ENCODE data around the gene NBPF3.
"Not testable (repeated sequence)": the region's sequence is repeated elsewhere in the genome, so short reads cannot be mapped to it uniquely, and the experiment has no call there.

Gene NBPF3, protein sequence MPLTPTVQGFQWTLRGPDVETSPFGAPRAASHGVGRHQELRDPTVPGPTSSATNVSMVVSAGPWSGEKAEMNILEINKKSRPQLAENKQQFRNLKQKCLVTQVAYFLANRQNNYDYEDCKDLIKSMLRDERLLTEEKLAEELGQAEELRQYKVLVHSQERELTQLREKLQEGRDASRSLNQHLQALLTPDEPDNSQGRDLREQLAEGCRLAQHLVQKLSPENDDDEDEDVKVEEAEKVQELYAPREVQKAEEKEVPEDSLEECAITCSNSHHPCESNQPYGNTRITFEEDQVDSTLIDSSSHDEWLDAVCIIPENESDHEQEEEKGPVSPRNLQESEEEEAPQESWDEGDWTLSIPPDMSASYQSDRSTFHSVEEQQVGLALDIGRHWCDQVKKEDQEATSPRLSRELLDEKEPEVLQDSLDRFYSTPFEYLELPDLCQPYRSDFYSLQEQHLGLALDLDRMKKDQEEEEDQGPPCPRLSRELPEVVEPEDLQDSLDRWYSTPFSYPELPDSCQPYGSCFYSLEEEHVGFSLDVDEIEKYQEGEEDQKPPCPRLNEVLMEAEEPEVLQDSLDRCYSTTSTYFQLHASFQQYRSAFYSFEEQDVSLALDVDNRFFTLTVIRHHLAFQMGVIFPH

DNA sequence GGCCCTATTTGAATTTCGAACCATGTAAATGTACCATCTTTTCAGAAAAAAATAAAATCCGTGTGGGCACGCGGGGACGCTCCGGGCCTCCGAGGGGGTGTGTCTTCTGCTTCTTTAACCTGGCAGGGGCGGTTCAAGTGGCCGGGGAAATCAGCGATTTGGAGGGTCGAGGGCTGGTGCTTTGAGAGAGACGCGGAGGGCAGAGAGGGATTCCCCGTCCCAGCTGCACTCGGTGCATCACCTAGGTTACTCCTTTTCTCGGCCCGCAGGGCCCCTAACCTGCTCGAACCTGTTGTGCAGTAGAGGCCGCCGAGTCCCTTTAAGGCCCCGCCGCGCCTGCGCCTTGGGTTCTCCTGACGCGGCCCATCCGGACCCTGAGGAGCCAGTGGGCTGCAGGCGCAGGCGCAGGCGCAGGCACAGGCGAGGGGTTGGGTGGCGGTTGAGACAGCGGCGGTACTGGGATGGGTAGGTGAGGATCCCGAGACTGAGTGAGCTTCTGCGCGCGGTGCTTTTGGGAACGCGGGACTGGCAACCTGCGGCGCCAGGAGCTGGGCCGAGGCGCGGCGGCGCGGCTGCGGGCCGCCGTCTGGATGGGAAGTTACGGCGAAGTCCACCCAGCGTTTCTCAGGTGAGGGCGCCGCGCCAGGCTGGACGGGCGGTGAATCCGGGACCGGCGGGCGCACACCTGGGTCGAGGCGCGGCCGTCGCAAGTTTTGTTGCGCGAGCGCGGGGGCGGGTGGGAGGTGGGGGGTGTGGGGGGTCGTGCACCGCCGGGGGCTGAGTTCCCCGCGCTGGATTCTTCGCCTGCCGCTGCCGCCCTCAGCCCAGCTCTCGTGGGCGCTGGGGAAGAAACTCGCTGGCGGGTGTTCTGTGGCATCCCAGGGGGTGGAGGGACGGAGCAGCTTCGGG is at the start of gene NBPF3:
Gene NBPF3 (plus strand): TSS at position 417 of the 909 bp plus-strand sequence. CDS start 4,950 bp downstream, outside the sequence.
- DNase-seq (ENCODE audit: low read depth in 2 of 2), result peak; percentile 76 to 86

DNA sequence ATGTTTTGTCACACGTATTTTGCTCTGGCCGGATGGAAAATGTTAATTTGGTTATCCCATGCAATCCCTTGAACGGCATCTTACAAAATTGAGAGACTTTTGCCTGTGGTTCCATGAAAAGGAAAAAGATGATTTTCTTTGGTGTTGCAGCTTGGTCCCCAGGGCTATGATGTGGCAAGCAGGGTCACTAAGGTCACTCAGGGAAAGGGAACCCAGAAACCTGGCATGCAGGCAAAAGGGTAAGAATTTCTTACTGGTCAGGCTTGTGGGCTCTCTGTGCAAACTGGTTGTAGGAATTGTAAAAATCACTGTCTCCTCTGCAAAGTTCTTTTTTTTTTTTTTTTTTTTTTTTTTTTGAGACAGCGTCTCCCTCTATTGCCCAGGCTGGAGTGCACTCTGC is 48.4 kb upstream of the NBPF3 start:
- no peak for DNase-seq (ENCODE audit: low read depth in 2 of 2)

DNA sequence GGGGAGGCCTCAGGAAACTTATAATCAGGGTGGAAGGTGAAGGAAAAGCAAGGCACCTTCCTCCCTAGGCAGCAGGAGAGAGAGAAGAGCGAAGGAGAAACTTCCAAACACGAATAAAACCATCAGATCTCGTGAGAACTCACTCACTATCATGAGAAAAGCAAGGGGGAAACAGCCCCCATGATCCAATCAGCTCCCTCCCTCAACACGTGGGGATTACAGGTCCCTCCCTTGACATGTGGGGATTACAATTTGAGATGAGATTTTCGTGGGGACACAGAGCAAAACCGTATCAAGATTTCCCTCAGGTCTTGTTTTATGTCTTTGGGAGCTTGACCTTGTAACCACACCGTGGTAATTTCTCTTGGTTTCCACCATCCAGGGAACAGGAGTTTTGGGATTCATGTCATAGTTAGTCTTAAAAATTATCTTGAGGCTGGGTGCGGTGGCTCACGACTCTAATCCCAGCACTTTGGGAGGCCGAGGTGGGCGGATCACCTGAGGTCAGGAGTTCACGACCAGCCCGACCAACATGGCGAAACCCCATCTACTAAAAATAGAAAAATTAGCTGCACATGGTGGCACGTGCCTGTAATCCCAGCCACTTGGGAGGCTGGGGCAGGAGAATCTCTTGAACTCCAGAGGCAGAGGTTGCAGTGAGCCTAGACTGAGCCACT is 47.2 kb upstream of the NBPF3 start:
- DNase-seq (ENCODE audit: low read depth in 2 of 2), result no peak

DNA sequence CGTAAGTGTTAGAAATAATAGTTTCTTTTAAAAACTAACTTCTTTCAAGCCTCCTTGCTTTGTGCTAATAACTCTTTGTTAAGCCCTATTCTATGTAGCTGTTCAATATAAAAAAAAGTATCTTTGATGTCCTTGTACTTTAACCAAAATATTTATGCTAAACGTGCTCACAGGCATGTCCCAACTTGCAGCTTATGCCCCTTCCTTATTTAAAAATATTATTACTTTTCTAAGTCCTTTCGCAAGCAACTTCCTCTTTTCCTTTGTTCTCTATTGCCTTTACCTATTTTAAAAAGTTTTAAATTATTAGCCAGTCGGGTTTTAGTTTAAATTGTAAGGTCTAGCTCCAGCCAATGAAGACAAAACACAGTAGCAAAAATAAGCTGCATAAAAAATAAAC is 43.4 kb upstream of the NBPF3 start:
- no peak for DNase-seq (ENCODE audit: low read depth in 2 of 2)

DNA sequence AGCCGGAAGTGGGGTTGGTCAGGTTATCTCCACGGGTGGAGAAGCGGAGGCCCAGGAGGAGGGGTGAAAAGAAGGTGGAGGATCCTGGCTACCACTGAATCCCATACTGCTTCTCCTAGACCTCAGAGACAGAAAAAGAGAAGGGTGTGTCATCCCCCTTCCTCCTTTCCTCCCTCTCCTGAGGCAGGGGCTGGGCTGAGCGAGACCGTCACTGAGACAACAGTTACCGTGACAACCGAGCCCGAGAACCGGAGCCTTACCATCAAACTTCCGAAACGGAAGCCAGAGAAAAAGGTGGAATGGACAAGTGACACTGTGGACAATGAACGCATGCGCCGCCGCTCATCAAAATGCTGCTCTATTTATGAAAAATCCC is 42.1 kb upstream of the NBPF3 start:
- no peak for DNase-seq (ENCODE audit: low read depth in 2 of 2)

DNA sequence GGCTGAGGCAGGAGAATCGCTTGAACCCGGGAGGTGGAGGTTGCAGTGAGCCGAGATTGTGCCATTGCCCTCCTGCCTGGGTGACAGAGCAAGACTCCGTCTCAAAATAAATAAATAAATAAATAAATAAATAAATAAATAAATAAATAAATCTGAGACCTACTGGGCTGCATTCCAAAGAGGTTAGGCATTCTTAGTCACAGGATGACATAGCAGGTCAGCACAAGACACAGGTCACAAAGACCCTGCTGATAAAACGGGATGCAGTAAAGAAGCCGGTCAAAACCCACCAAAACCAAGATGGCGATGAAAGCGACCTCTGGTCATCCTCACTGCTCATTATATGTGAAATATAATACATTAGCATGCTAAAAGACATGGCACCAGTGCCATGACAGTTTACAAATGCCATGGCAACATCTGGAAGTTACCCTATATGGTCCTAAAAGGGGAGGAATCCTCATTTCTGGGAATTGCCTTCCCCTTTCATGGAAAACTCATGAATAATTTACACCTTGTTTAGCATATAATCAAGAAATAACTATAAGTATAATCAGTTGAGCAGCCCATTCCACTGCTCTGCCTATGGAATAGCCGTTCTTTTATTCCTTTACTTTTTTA is 38.1 kb upstream of the NBPF3 start:
- not testable (repeated sequence) for DNase-seq (ENCODE audit: low read depth in 2 of 2)

DNA sequence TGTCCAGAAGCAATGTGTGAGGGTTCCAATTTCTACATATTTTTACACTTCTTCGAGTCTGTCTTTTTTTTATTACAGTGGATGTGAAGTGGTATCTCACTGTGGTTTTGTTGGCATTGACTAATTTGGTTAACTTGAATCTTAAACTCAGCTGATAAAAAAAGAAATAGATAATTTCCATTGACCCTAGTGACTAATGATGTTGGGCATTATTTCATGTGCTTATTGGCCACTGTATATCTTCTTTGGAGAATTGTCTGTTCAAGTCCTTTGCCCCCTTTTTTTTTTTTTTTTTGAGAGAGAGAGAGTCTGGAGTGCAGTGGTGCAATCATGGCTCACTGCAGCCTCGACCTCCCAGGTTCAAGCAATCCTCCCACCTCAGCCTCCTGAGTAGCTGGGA is 33.3 kb upstream of the NBPF3 start:
- DNase-seq (ENCODE audit: low read depth in 2 of 2), result no peak

DNA sequence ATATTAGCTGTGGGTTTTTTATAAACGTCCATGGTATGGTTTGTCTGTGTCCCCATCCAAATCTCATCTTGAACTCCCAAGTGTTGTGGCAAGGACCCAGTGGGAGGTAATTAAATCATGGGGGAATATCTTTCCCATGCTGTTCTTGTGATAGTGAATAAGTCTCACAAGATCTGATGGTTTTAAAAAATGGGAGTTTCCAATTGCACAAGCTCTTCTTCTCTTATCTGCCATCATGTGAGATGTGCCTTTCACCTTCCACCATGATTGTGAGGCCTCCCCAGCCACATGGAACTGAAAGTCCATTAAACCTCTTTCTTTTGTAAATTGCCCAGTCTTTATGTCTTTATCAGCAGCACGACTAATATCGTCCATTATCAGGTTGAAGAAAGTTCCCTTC is 30.0 kb upstream of the NBPF3 start:
- not testable (repeated sequence) for DNase-seq (ENCODE audit: low read depth in 2 of 2)

DNA sequence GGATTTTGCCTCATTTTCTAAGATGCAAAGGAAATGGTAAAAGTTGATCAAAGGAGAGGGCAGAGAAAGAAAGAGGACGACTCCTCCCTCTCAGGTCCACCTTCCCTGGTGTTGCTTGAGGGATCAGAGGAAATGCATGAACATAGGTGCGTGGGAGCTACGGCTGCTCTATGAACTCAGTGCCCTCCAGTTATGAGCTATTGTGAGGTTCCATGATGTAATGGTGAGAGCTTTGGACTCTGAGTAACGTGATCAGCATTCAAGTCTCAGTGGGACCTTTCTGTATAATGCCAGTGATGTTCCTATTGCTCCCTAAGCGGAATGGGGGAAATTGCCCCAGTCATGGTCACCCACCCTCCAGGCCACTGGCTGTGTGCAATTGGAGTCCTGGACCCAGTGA is 25.9 kb upstream of the NBPF3 start:
- DNase-seq (ENCODE audit: low read depth in 2 of 2), result no peak

DNA sequence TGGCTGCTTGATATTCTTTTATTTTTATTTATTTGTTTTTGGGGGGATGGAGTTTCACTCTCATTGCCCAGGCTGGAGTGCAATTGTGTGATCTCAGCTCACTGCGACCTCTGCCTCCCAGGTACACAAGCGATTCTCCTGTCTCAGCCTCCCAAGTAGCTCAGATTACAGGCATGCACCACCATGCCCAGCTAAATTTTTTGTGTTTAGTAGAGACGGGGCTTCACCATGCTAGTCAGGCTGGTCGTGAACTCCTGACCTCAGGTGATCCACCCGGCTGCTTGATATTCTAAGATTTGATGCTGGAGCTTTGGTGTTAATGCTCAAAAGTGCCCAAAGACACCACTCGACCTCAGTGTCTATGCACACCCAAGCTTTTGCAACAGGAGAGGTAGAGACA is 19.6 kb upstream of the NBPF3 start:
- DNase-seq (ENCODE audit: low read depth in 2 of 2), result not testable (repeated sequence)

DNA sequence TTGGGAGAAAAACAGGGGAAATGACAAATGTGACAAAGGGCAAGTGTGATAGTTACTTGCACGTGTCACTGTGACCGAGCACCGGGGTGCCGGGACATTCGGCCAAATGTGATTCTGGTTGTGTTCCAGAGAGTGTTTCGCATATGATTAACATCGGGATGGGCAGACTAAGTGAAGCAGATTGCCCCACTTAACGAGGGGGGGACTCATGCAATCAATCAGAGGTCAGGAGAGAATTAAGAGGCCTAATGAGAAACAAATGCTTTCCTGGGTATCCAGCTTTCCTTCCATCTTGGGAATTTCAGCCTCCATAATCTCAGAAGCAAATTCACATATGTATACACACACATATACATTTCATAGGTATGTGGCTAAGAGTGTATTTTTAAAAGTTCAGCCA is 18.6 kb upstream of the NBPF3 start:
- not testable (repeated sequence) for DNase-seq (ENCODE audit: low read depth in 2 of 2)

DNA sequence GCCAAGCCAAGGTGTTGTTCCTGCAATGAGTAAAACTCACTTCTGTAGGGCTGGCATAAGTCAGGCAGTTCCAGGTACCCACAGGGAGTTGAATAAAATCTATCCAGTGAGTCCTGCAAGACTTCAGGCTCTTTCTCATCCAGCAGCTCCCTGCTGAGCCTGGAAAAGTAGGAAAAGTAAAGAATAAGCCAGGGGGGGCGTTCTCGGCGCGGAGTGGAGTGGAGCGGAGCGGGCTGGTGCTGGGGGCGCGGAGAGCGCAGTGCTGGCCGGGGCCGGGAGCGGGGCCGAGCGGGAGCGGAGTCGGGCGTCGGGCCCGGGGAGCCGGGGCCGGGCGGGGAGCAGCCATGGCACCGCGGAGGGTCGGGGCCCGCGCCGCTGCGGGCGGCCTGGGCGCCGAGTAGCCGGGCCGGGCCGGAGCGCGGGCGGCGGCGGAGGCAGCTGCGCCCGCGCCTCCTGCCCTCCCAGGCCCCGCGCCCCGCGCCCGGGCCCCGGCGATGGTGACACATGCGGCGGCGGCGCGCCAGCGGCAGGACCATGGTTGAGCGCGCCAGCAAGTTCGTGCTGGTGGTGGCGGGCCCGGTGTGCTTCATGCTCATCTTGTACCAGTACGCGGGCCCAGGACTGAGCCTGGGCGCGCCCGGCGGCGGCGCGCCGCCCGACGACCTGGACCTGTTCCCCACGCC is 12.0 kb upstream of the NBPF3 start:
- not testable (repeated sequence) for DNase-seq (ENCODE audit: low read depth in 2 of 2)

DNA sequence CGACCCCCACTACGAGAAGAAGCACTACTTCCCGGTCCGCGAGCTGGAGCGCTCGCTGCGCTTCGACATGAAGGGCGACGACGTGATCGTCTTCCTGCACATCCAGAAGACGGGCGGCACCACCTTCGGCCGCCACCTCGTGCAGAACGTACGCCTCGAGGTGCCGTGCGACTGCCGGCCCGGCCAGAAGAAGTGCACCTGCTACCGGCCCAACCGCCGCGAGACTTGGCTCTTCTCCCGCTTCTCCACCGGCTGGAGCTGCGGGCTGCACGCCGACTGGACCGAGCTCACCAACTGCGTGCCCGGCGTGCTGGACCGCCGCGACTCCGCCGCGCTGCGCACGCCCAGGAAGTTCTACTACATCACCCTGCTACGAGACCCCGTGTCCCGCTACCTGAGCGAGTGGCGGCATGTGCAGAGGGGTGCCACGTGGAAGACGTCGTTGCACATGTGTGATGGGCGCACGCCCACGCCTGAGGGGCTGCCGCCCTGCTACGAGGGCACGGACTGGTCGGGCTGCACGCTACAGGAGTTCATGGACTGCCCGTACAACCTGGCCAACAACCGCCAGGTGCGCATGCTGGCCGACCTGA is 11.4 kb upstream of the NBPF3 start:
- not testable (repeated sequence) for DNase-seq (ENCODE audit: low read depth in 2 of 2)

DNA sequence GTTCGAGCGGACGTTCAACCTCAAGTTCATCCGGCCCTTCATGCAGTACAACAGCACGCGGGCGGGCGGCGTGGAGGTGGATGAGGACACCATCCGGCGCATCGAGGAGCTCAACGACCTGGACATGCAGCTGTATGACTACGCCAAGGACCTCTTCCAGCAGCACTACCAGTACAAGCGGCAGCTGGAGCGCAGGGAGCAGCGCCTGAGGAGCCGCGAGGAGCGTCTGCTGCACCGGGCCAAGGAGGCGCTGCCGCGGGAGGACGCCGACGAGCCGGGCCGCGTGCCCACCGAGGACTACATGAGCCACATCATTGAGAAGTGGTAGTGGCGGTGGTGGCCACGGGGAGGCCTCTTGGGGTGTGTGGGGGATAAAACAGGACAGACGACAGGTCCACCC is 10.7 kb upstream of the NBPF3 start:
- not testable (repeated sequence) for DNase-seq (ENCODE audit: low read depth in 2 of 2)

DNA sequence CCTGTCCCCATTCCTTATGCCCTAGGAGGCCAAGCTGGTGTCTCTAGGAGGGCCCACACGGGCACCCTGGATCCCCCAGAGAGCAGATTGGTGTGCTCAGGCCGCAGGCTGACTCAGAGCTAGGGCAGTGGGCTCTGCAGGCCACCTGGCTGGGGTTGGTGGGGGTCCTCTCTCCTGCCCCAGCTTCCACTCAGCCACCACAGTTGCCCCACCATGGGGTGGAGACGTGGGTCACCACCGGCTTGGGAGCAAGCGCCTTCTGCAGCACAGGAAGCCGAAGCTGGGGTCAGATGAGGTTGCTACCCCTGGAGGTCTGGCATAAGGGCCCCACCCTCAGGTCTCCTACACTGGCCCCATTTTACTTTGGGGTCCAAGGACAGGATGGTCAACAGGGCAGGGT is 9.1 kb upstream of the NBPF3 start:
- not testable (repeated sequence) for DNase-seq (ENCODE audit: low read depth in 2 of 2)

DNA sequence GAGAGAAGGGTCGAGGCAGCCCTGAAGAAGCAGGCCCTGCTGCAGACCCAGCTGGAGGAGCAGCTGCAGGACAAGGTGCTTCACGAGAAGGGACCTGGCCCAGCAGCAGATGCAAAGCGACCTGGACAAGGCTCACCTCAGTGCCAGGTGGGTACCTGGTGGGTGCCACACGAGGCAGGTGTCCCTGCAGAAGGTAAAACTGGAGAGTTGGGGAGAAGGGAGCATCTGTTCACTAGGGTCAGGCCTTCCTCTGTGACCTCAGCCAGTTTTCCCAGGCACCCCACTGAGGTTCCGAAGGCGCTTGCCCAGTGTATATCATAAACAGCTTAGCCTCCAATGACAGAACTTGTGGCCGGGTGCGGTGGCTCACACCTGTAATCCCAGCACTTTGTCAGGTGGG is 5.5 kb upstream of the NBPF3 start:
- no peak for DNase-seq (ENCODE audit: low read depth in 2 of 2)

DNA sequence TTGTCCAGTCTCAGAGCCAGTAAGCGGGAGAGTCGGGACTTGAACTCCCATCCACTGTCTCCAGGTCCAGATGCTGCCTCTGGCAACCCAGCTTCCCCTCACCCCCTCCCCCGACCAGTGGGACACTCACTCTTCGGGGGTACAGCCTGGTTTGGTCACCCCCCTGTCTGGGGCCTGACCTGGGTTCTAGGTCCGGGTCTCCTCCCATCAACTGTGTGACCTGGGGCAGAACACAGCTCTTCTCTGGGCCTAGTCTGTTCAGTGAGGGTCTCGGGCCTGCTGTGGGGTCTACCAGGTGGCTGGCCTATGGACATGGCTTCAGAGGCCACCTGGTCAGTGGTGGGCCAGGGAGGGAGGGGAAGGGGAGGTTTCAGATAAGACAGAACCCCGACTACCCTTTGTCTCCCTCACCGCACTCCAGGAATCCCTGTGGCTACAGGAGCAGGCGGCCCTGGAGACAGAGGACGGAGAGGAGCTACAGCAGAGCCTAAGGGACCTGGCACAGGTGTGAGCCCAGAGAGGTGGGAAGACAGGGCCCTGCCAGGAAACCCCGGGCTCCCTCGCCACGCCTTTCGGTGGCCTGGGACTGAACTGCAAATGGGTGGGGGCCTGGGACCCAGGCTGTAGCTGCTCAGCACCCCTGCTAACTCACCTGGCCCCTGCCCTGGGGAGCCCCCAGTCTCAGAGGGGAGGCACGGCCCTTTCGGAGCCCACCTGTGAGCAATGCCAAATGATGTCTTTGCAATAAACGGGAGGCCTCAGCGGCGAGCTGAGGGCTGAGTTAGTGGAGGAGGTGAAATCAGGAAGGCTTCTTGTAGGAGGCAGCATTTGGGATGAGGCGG is 4.1 kb upstream of the NBPF3 start:
- no peak for DNase-seq (ENCODE audit: low read depth in 2 of 2)

DNA sequence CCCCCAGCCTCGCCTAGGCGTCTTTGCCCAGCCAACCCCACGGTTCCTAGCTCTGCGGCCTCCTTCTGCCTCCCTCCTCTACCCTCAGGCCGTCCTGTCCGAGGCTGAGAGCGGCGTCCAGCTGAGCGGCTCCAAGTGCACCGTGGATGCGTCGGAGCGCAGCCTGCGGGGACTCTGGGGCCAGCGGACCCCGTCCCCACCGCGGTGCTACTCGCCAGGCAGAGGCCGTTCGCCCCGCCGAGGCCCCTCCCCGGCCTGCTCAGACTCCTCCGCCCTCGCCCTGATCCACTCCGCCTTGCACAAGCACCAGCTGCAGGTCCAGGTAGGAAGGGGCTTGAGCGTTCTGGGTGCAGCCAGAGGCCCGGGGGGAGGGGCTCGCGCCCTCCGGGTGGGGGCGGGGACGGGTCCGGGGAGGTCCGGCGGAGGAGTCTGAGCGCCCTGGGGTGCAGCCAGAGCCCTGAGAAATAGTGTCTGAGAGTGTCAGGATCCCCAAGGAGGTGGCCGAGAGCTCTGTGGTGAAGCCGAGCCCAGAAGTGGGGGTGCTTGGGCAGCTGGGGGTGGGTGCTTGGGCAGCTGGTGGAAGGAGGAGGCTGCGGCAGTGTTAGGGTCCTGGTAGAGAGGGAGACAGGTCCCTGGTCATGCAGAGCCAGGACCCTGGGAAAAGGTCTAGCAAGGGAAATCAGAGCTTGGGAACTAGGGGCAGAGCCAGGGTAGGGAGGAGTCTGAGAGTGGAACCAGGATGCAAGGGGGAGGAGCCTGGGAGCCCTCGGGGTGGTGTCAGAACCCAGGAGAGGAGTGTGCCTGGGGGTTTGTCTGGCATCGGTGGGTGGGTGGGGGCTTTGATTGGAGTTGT is 3.2 kb upstream of the NBPF3 start:
- no peak for DNase-seq (ENCODE audit: low read depth in 2 of 2)

DNA sequence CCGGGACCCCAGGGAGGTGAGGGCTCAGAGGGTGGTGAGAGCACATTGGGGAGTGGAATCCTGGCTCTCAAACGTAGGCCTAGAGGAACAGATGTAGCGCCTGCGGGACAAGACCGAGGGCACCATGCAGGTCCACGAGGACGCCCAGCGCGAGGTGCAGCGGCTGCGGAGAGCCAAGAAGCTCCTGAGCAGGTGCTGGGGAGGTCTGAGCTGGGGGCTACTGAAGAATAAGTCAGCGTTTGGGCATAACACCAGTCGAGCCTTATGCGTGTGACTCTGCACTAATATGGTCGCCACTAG is 2.6 kb upstream of the NBPF3 start:
- no peak for DNase-seq (ENCODE audit: low read depth in 2 of 2)
